Measurements from ENCODE around the gene HMCN1.

GRCh38 chr1:186188004-186188539 is 453.9 kb downstream of the HMCN1 start:
- TF ChIP-seq POLR2AphosphoS5 (IDR thresholded peaks at IDR 0.05) (no peak), CTCF (IDR thresholded peaks at IDR 0.05) (no peak), POLR2A (IDR thresholded peaks at IDR 0.05) (no peak)

Measured in stomach (tissue), 4 donors.